Ammon's horn (tissue), 1 donor: ENCODE data around the gene NUDCD3.

Experiments
- DNase-seq: peaks from one replicate; pipeline ENCODE4 v3.0.0-alpha.2; 2016; ENCODE audit warnings: low spot score

NUDCD3 gene

DNA sequence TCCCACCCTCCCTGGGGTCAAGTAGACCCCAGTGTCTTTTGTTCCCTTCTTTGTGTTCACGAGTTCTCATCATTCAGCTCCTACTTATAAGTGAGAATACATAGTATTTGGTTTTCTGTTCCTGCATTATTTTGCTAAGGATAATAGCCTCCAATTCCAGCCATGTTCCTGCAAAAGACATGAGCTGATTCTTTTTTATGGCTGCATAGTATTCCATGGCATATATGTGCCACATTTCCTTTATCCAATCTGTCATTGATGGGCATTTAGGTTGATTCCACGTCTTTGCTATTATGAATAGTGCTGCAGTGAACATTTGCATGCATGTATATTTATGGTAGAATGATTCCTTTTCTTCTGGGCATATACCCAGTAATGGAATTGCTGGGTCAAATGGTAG is 136.8 kb downstream of the NUDCD3 start:
- DNase-seq = no peak

DNA sequence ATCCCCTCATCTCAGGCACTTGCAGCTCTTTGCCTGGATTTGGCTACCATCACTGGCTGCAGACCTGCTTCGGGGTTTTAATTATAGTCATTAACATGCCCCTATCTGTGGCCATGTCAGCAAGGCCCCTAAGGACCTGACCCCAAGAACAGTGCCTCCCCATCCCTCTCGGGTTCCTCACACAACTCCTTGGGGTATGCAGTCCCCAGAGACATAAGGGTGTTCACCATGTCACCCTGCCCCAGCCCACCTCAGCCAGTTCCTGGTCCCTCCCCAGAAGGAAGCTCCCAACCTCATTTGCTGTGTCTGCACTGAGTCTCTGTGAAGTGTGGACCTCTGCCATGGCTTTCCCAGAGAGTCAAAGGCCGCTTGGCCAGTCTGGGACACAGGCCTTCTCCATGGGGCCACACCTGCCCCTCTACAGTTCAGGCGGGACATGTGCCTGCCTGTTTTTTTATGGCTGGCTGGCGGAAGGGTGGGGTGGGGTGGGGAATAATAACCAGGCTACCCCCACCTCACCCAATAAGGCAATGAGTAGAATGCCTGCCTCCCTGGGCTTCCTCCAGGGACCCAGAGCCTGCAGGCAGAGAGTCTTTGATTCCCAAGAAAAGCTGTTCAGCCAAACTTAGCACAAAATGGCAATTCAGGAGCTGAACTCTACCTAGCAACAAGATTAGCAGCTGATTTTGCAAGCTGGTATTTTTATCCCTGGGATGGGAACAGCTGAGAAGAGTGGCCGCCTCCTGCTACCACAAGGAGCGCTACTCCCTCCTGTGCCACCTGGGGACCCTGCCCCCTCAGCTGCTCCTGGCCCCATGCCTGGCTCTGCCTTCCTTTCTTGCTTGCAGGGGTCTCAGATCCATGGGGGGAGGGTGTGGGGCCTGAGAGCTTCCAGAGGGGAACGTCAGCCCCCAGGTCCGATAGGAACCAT is 141.3 kb downstream of the NUDCD3 start:
- DNase-seq = peak; percentile 52

DNA sequence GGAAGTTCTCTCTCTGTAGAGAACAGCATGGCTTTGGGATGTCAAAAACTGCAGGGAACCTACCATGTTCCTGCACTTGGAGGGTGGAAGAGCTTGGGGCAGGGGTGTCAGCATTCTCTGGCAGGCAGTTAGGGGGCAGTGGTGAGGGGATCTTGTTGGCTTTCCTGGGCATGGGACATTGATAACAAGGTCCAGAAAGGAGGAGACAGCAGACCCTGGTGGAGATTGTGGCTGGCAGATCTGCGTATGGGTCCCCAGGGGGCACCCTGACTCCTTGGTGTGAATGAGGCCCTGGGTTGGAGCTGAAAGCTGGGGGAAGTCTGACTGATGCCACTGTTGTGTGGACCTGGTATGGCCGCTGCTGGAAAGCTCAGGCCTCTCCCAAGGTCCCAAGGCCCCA is 142.2 kb downstream of the NUDCD3 start:
- DNase-seq = no peak

DNA sequence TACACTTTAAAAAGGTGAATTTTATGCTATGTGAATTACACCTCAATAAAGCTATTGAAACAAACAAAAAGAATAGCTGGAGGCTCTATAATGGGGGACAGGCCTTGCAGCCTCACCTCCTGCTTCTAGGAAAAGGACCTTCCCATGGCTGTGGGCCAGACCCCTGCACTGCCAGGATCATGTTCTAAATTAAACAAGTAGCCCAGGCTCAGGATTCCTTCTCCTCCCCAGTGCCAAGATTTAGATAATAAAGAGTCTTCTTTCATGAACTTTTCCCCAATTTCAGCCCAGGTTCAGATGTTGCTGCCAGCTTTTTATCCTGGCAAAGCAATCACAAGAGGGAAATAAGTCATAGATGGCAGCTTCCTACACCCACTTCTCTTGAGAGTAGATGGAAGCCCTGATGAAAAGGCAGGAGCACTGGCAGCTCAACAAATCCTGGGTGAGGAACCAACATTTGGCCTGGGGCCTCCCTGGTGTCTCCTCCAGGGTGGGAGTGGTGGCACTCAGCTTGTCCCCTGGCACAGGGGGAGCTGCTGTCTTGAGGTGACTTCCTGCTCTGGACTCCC is 142.8 kb downstream of the NUDCD3 start:
- no peak for DNase-seq

DNA sequence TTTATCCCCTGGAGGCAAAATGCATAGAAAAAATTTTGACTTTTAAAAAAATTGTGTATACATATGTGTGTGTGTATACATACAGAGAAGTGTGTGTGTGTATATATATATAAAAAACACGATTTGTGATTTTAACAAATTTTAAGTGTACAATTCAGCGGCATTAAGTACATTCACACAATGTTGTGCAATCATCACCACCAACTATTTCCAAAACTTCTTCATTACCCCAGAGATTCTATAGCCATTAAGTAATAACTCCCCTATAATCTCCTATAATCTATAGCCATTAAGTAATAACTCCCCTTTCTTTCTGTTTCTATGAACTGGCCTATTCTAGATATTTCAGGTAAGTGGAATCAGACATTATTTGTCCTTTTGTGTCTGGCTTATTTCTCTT is 144.4 kb downstream of the NUDCD3 start:
- no peak for DNase-seq

DNA sequence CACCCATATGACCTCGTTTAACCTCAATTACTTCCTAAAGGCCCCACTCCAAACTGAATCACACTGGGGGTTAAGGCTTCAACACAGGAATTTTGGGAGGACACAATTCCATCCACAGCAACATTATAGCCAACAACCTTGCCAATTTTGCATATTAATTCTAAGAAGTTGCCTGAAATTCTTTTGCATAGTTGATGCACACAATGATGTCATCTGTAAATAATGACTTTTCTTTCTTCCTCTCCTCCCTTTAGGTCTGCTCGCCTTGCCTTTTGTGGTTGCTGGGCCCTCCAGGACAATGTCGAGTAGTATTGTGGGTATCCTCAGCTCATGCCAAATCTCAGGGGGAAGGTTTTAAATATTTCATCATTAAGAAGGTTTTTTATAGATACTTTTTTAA is 149.1 kb downstream of the NUDCD3 start:
- DNase-seq = no peak

DNA sequence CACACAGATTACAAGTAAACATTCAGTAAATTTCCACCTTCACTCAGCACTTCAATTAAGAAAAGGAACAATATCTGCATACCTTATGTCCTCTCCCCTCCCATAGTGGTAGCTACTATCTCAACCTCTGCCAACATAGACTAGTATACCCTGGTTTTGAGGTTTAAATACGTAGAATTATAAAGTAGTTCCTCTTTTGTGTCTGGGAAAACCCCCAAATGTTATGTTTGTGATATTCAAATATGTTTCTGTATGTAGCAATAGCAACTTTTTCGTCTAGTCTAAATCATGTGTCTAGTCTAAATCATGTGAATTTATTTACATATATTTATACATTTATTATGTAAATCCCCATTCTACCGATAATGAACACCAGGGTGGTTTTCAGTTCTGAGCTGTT is 151.9 kb downstream of the NUDCD3 start:
- no peak for DNase-seq

DNA sequence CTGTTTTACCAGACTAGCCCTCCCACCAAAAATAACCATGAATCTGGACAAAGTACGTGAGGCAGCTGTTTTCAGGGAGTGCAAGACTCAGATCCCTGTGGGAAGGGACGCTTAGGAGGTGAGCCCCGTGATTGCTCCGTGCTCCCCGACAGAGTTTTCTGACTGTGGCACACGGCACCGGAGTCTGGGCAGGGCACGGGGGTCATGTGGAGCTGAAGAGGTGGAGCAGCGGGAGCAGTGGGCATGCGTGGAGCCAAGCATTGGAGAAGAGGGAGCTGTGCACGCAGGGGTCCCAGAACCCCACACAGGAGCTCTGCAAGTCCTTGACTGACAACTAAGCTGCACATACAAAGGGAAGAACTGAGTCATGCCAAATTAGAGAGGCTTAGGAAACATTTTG is 154.0 kb downstream of the NUDCD3 start:
- DNase-seq = no peak

DNA sequence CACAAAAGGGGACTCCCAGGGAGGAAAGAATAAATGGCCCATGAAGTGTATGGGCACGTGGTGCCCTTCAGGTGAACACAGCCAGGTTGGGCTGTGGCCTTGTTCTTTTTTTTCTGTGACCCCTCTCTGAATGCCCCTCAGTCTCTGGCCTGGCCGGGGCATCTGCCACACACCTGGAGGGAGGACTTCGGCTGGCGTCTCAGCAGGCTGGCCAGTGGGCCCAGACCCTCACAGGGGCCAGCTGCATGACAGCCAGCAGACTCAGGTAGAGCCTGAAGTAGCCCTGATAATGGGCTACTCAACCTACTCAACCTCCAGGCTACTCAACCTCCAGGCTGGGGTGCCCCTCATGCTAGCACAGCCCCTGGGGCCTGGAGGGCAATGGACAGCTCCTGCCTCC is 155.3 kb downstream of the NUDCD3 start:
- no peak for DNase-seq

DNA sequence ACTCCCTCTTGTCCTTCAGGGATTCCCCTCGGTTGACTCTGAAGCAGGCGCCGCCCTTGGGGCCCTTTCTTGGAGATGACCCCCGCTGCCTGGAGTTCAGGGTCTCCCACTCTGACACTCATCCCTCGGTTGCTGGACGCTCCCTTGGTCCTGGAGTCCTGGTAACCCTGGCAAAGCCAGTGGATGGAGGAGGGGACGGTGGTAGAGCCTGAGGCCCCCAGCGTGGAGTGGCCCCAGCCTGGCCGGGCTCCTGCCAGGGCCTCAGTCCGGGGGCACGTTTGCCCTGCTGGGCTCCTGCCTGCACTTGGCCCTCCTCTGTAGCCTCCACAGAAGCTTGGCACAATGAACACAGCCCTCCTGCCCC is 155.7 kb downstream of the NUDCD3 start:
- DNase-seq = no peak

DNA sequence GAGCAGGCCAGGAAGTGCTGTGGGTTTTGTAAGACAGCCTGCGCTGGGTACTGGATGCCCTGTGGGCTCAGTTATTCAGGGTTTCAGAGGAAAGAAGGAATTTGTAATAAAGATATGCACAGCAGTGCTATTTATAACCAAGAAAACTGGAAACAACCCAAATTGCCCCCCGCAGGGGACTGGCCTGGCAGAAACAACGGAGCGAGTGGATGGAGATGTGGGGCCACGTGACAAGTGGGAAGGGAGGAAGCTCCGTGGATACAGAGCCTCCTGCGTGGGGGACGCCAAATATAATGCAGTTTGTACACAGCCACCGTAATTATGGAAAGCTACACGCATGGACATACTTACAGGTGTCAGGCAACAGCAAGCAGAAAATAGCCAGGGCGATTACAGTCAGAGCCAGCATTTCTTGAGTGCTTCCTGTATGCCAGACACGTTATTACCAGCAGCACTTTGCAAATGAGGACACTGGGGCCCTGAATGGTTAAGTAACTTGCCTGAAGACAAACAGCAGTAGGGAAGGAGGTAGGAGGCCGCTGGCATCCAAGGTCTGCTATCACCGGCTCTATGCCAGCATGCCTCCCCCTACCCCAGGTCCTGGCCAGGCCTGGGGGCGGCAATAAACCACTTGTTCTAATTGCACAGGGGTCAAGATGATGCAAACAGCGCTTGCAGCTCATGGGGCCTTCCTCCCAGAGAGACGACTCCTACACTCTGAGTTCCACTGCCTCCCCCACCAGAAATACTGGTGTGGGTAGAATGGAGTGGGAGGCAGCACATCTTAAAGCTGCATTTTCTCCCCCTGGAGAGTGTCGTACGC is 156.3 kb downstream of the NUDCD3 start:
- peak; percentile 73 for DNase-seq

DNA sequence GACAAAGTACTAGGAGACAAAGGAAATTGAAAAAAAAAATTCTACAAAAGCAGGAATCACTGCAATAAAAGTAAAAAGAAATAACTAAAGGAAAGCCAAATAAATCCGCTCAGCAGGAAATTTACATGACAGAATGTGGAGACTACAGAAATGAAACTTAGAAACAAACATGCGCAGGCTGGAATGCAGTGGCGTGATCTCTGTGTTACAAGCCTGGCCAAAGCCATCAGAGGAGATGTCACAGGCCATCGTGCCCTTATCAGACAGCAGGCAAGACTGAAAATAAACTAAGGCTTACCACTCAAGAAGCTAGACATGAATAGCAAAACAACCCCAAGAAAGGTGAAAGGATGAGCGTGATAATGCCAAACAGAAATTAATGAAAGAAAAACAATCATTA is 158.8 kb downstream of the NUDCD3 start:
- DNase-seq = no peak

DNA sequence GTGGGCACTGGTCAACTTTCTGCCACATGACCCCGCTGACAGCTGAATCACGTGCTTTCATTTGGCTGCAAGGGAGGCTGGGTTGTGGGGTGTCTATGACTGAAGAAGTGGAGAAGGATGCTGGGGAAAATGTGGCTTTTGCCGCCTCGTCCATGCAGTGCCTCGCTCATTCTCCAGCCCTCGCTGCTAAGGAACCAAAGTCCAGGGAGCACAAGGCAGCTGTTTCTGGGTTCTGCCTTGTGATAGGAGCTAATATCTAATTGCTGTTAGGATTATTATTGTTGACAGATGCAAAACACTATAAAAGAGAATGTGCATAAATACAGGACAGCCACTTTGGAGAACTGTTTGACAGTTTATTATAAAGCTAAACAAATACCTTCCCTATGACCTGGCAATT is 160.1 kb downstream of the NUDCD3 start:
- no peak for DNase-seq

DNA sequence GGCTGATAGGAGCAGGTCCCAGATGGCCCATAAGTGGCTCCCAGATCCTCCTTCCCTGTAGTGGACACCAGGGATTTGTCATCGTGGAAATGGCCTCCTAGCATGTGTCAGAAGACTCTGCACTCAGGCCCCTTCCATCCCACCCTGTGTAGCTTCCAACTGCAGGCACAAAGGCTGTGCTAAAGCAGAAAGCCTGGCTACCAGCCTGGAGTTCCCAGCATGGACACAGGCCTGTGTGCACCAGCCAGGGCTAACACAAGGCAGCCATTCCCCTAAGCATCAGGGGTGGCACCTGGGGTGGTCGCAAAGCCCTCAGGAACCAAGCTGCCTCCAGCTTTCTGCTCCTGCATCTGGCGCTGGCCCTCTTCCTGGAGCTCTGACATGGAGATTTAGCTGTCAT is 160.6 kb downstream of the NUDCD3 start:
- no peak for DNase-seq
